Stimulated activated CD4-positive, alpha-beta T cell treated with anti-CD3 and anti-CD28 coated beads, Interleukin-1b, Interleukin-23, amount 100 ng/mL, for 4 hours (primary cell): ENCODE results near the gene MEX3C.

ENCODE experiments used
- DNase-seq, 2 donors: peaks; one replicate each; pipeline ENCODE4 v3.0.0-alpha.2; 2020; ENCODE audit warnings: low read depth in 2 of 2

Gene MEX3C

GRCh38 chr18:51153659-51154371, 43.7 kb downstream of the MEX3C start:
- peak in 1 of 2 donors; percentile 37 for DNase-seq

- peak; percentile 64 to 84 for DNase-seq
These were observed 45.6 kb downstream of the MEX3C start for GRCh38 chr18:51151568-51152511.

- no peak for DNase-seq
These were observed 46.3 kb downstream of the MEX3C start for GRCh38 chr18:51151185-51151567.

- DNase-seq: peak in 1 of 2 donors; percentile 12
These were observed 47.3 kb downstream of the MEX3C start for GRCh38 chr18:51150113-51150700.

- DNase-seq: no peak
These were observed 47.8 kb downstream of the MEX3C start for GRCh38 chr18:51149670-51150069.

- no peak for DNase-seq
These were observed 50.6 kb downstream of the MEX3C start for GRCh38 chr18:51146909-51147308.

DNA sequence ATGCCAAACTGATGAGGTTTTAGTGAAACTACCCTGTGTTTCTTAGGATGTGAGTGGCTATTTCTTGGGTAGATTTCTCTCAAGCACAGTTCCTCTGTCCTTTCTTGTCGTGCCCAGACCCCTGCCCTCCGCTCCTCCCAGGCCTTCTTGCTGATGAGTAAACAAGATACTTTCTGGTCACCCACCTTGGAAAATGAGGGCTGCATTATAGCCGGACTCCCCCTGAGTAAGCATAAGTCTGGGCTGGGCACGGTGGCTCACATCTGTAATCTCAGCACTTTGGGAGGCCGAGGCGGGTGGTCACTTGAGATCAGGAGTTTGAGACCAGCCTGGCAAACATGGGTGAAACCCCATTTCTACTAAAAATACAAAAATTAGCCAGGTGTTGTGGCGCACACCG, 58.5 kb downstream of the MEX3C start:
- no peak for DNase-seq

- DNase-seq: no peak
These were observed 59.6 kb downstream of the MEX3C start for GRCh38 chr18:51137891-51138290.

GRCh38 chr18:51137026-51137729, 60.3 kb downstream of the MEX3C start:
- DNase-seq: no peak

- no peak for DNase-seq
These were observed 61.7 kb downstream of the MEX3C start for GRCh38 chr18:51135795-51136194.

DNA sequence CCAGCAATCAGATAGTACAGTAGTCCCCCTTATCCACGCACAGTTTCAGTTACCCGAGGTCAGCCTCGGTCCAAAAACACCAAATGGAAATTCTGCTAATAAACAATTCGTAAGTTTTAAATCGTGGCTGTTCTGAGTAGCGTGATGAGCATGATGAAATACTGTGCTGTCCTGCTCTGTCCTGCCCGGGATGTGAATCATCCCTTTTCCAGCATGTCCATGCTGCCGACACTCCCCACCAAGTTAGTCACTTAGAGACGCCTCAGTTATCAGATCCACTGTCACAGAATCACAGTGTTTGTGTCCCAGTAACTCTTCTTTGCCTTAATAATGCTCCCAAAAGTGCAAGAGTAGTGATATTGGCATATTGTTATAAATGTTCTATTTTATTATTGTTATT, 62.1 kb downstream of the MEX3C start:
- no peak for DNase-seq

DNA sequence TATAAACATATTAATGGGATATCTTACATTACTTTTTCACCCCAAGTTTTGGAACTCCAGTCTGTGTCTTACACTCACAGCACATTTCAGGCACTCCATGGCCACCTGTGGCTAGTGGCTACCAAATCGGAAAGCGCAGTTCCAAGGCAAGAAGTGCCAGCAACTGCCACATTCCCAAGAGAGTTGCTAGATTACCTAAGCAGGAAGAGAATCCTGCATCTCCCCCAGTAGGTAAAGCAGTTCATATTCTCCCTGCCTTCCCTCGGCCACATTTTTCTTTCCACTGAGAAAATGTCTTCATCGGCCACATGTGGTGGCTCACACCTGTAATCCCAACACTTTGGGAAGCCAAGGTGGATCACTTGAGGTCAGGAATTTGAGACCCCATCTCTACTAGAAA, 62.8 kb downstream of the MEX3C start:
- DNase-seq: no peak

DNA sequence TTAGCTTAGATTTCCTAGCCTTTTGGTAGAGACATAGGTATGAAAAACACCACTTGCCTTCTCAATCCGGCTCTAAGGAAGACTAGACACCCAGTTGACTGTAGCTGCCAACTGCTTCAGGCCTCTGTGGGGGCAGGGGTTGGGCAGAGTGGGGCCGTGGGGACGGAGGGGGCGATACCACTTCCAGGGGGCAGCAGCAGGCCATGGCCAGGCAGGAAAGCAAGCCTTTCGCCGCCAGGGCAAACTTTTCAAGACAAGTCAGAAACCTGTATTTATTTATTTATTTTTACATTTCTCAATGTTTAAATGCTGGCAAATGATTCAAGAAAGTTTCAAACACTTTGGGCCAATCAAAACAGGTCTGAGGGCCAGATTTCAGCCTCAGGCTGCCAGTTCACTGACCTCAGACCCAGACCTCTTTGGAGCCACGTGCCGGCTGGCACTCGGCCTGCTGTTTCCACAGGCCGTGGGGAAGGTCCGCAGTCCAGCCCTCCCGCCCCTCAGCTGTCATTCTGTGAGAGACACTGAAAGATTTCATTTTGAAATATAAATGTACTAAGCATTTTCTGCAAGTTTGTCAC, 63.8 kb downstream of the MEX3C start:
- no peak for DNase-seq

GRCh38 chr18:51132256-51132935, 65.1 kb downstream of the MEX3C start:
- DNase-seq: no peak

- DNase-seq: no peak
These were observed 68.9 kb downstream of the MEX3C start for GRCh38 chr18:51128533-51128932.

GRCh38 chr18:51127664-51128063, 69.8 kb downstream of the MEX3C start:
- DNase-seq: no peak

GRCh38 chr18:51125976-51126375, 71.5 kb downstream of the MEX3C start:
- DNase-seq: no peak
